Measurements from ENCODE around the gene PTPRZ1.

GRCh38 chr7:122010116-122010515 lies 137.2 kb downstream of the PTPRZ1 start:
- TF ChIP-seq POLR2A (IDR thresholded peaks at IDR 0.05; ENCODE audit: low read length) (no peak), GATA1 (IDR thresholded peaks at IDR 0.05; ENCODE audit: low read depth, low read length) (no peak)

Data from erythroblast (primary cell).